22Rv1 (cell line): ENCODE data around the gene LGALS9B.
"Not testable (repeated sequence)": the region's sequence is repeated elsewhere in the genome, so short reads cannot be mapped to it uniquely, and the experiment has no call there.

ENCODE experiments used
- CTCF ChIP-seq: fragments of 450-650 bp; IDR thresholded peaks from 2 replicates; pipeline ENCODE4 v1.5.1; 2017; ENCODE audit warnings: mild to moderate bottlenecking
- ZFX ChIP-seq: fragments of 450-650 bp; IDR thresholded peaks from 2 replicates; pipeline ENCODE4 v1.6.1; 2017; ENCODE audit warnings: antibody characterized with exemption, borderline replicate concordance

DNA sequence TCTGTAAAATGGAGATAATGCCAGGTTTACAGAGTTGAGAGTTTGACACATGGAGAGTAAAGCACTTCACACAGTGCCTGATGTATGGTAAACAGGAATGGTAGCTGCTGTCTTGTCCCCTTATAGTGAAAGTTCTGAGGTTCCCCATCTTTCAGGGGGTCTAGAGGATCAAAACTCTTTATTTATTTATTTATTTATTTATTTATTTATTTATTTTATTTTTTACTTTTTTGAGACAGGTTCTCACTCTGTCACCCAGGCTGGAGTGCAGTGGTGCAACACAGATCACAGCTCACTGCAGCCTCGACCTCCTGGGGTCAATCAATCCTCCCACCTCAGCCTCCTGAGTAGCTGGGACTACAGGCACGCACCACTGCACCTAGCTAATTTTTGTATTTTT, 40.1 kb downstream of the LGALS9B start:
- not testable (repeated sequence) for TF ChIP-seq CTCF, ZFX
